Measurements from ENCODE around the gene MDN1. TPM values are rescaled to one million over a fixed set of nuclear protein-coding genes. Genes with fewer than 3 reads are reported as not detected.

The MDN1 gene
- total and polyA plus RNA-seq, 8 donors: 5.5 to 69.2 (median 17.7) TPM

DNA sequence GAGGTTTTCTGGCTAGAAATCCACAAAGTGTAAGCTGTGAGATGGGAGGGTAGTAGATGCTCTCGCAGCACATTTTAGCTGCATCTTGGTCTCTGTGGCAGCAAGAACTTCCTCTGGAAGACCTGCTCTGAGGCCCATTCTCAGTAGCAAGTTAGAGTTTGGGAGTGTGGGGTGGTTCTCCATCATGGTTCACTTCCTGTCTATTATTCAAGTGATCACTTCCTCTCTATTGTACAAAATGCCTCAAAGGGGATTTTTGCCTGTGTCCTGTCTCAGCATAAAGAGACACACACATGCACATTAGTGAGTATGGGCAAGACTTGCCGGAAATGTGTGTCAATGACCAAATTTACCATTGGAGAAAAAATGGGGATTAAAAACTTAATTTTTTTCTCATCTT lies 223.5 kb downstream of the MDN1 start:
- TF ChIP-seq POLR2AphosphoS5 (IDR thresholded peaks at IDR 0.05) (no peak), EP300 (IDR thresholded peaks at IDR 0.05) (no peak)
- H3K27me3 ChIP-seq: no peaks in the 10 kb centered on the region
- intact Hi-C loops (cut with DNase I; ENCODE audit: low total_unique reads): no loop called here
- DNase-seq: peak in 1 of 2 donors; percentile 33
- no peaks in the 10 kb centered on the region for H3K4me1 ChIP-seq
- no peaks in the 10 kb centered on the region for H3K9me3 ChIP-seq
- 85 to 100% (median 88%) methylated on average over 2 of the region's 2 CpGs for WGBS, 5 donors
- H3K27ac ChIP-seq: no peak overlapping the region
- no peak overlapping the region for H3K4me3 ChIP-seq
- no peaks in the 10 kb centered on the region for H3K36me3 ChIP-seq

Small RNAs within 50 kb of the gene (small RNA-seq; reads per million reads assigned to genes)
- gene DNAJC19P6 (0 reads per million in 4 donors), gene RF00019 (0 reads per million in 4 donors)

Other genes with a start within 250 kb of the MDN1 start
- 10 to 100 TPM in 2 of 5 donors, 1 to 10 TPM in 3; 1.4 to 17.1 (median 7.6) TPM for gene LYRM2, start 181.0 kb downstream of the MDN1 start, total RNA-seq
- gene LYRM2, start 181.0 kb downstream of the MDN1 start, polyA plus RNA-seq: 10 to 100 TPM; 12.5 to 26.7 (median 16.1) TPM
- gene CASP8AP2, start 10.1 kb upstream of the MDN1 start, total RNA-seq: 10 to 100 TPM in 4 of 5 donors, 1 to 10 TPM in 1; 4.3 to 35.3 (median 20.2) TPM
- gene CASP8AP2, start 10.1 kb upstream of the MDN1 start, polyA plus RNA-seq: 1 to 10 TPM; 3.1 to 6.6 (median 4.9) TPM
- not detected for gene GJA10, start 74.7 kb upstream of the MDN1 start, total RNA-seq
- gene GJA10, start 74.7 kb upstream of the MDN1 start, polyA plus RNA-seq: not detected

All from stomach (tissue), 9 donors.